ENCODE results near the gene SHISA9.
"Not testable (repeated sequence)": the region's sequence is repeated elsewhere in the genome, so short reads cannot be mapped to it uniquely, and the experiment has no call there.

SHISA9 gene

DNA sequence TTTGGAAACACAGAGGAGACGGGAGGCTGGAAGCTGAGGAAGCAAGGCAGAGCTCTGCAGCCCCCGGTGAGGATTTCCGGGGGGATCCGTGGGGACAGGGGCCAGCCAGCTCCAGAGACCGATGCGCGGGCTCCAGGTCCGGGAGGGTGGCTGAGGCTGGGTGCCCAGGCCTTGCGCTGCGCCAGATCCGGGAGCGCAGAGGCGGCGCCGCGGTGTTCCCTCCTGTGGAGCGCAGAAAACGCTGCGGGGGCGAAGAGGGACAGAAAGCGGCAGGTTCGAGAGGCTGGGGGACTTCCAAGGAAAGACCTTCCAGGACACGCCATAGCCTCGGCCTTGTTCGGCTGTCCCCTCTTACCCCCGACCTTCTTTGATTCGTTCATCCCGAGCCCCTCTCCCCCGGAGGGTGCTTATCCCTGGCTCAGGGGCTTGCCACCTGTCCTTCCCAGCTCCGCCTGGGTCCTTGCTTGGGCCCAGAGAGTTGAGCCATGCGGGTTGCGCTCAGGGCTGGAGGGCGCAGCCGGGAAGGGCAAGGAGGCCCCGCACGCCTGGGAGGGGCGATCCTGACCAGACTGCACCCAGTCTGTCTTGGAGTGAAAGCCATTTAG, 697 bp upstream of the SHISA9 start:
- DNase-seq: no peak

DNA sequence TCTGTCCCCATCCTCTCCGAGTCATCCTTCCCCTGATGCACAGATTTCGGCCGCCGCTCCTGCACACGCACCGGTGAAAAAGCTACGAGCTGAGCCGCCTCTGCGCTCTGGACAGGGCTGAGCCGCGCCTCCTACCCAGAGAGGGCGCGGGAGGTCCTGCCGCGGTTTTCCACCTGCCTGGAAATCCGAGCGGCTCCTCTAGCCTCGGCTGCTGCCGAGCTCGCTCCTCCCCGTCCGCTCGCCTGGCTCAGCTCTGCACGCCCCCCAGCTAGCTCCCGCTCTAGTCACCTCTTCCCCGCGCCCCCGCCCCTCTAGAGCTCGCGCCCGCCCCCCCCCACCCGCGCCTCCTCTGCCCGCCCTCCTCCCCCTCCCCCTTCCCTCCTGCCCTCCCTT, 198 bp upstream of the SHISA9 start:
- DNase-seq: no peak

DNA sequence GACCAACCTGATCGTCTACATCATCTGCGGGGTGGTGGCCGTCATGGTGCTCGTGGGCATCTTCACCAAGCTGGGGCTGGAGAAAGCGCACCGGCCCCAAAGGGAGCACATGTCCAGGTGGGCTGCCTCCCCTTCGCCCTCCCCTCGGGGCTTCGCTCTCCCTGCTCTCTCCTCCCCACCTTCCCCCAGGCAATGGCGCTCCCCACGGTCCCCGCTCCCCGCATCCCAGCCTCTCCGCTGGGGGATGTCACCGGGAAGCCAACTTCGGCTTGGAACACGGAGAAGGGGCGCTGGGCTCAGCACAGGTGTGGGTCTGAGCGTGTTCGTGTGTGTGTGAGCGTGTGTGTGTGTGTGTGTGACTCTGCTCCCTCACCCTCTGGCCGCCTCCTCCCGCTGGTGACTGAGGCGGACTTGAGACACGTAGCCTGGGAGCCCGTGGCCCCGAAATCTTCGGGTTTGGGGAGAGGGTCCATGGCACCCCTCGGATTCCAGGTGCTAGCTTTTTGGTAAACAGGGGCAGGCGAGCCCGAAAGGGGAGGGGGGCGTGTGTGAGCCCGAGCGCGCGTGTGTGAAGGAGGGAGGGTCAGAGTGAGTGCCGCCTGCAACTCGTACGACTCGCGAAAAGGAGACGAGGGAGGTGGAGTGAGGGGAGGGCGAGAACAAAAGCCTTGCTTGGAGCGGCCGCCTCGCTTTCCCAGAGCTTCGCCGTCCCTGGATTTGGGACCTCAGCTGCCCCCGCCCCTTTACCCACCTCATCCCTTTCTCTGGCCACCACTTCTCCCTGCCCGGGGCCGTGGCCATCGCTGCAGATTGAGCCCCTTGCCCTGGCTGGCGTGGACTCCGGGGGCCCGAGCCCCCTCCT, 1.3 kb downstream of the SHISA9 start:
- no peak for DNase-seq

DNA sequence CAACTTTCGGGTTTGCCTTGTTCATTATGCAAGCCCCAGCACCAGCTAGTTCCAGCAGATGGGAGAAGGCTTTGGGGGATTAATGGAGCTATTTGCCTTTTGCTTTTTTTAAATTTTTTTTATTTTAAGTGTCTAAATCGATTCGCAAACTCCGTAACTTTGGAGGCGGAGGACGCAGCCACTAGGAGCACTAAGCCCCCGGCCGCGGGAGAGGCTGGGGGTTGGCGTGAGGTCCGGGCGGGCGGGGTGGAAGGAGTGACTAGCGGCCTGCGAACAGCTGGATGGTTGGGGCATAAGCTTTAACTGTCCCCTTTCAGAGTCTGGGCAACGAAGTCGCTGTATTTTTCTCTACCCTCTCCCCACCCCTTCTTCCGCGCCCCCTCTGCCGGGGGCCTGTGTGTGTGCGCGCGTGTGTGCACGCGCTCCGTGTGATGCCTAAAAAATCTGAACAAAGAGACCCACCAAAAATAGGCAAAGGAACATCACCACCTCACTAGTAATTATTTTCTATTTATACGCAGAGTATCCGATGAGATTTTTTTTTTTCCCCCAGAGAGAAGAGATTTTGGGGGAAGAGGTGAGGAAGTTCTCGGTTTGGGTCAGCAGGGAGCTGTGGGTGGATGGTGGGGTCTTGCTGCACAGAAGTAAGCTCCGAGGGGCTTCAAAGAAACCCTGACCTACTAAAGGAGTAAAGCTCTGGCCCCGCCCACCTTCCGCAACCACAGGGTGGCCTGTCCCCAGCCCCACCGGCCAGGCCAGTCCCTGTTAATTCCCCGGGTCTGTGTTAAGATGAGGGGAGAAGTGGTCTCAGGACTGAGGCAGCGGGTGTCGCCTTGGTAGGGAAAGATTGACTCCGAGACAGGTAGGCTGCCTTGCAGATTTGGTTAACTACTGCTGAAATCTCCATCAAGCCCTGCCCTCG, 2.3 kb downstream of the SHISA9 start:
- no peak for DNase-seq

DNA sequence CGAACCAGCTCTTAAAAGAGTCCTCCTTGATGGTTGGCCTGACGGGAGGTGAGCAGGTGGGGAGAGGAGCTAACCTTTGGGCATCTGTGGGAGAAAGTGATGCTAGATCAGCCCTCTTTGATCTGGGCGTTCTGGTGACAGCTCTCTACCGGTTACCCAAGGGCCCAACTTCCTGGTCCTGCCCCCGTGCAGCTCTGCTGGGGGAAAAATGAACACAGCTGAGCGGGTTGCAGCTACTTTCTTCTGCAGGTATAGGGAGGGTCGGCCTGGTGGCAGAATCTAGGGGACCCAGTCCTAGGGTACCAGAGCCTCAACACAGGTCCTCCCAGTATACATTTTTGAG, 2.9 kb downstream of the SHISA9 start:
- DNase-seq: no peak

DNA sequence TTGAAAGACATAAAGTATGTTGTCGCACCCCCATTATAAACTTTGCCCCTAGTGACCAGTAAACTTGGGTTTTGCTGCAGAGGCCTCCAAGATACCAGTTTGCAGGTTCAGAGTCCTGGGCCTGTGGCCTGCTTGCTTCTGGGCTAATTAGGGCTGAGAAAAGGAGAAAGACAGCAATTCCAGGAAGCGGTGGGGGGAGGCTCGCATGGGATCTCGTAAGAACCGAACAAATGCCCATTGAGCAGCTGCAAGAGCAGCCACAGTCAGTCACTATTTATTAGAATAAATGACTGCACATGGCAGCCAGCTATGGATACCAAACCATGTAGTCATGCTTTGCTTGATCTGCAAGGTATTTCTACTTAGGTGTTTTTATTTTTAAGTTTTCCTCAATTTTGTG, 4.9 kb downstream of the SHISA9 start:
- DNase-seq: no peak

DNA sequence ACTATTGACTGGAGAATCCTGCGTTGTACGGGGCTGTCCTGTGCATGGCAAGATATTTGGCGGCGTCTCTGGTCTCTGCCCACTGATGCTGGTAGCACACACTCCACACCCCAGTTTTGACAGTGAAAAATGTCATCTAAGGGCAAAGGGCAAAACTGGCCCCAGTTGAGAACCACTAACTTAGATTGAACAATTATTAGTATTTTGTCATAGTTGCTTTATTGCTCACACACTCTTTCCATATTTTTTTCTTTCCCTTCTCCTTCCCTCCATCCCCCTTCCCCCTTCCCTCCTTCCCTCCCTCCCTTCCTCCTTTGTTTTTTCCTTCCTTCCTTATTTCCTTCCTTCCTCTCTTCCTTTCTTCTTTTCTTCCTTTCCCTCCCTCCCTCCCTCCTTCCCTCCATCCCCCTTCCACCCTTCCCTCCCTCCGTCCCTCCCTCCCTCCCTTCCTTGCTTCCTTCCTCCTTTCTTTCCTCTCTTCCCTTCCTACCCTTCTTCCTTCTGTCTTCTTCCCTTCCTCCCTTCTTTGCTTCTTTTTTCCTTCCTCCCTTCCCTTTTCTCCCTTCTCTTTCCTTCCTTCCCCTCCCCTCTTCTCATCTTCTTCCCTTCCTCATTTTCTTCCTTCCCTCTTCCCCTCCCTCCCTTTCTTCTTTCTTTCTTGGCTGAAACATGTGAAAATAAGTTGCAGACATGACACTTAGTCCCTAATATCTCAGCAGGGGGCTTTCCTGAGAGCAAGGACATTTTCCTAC, 5.5 kb downstream of the SHISA9 start:
- no peak for DNase-seq

DNA sequence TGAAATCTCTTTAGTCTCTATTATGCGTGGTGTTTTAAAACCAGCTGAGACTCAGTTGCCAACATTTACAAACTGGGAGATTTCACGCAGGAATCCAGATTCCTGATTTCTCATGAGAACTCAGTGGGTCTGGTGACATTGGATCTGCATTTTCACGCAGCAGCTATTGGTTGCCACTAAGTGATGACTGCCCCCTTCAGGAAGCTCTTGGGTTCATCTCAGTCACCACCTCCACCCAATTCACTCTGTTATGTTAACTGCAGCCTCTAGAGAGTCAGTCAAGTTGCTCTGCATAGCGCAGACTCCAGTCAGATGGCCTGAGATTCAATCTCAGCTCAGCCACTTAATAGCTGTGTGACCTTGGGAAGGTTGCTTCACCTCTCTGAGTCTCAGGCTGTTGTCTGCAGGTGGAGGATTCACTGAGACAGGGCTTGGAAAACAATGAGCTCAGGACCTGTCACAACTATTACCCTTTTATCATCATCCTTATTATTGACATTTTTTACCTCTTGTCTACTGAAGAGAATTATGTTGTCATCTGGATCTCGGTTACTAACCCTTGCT, 6.4 kb downstream of the SHISA9 start:
- no peak for DNase-seq

DNA sequence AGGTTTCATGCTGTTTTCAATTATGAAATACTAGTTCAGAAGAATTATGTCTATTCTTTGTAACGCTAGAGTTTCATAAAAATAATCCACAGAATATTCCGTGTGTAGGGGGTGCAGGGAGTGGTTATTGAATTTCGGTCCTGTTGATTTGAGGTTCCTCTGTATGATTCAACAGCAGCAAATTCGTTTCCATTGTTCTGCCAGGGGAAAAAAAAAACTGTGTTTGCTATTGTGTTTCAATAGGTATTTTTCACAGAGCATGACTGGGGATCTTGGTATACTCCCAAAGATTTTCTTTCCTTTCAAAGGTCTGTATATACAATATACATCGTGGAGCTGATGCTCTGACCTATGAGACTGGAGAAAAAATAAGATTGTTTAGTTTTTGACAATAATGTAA, 15.8 kb downstream of the SHISA9 start:
- no peak for DNase-seq

DNA sequence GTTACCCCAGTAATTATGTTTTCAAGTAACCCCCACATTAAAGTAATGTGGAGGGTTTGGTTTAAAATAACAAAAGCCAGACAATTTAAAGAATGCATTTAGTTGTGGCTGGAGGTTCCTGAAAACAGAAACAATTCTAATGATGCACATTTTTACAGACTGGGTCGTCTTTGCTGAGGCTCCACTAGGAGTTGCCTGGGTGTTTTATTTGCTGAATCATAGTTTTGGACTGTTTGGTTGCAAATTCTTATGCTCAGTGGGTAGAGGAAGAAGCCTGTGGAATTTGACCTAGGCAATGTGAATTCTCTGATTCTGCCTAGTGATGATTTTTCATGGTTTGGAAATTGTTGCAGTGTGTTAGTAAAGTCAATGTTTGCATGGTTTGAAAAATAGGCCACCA, 16.3 kb downstream of the SHISA9 start:
- no peak for DNase-seq

DNA sequence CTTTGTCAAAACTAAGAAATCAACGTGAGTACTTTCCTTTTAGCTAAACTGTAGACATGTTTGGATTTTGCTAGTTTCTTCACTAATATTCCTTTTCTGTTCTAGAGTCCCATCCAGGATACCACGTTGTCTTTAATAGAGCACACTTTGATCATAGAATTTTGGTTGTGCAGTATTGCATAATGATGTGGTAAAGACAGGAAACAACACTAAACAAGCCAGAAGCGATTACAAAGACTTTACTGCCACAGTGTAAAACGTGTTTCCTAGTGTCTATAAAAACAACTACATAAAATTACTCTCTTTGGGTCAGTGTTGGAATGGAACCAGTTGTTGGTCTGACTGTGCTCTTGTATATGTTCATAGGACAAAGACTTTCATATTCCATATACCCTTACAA, 19.3 kb downstream of the SHISA9 start:
- no peak for DNase-seq

DNA sequence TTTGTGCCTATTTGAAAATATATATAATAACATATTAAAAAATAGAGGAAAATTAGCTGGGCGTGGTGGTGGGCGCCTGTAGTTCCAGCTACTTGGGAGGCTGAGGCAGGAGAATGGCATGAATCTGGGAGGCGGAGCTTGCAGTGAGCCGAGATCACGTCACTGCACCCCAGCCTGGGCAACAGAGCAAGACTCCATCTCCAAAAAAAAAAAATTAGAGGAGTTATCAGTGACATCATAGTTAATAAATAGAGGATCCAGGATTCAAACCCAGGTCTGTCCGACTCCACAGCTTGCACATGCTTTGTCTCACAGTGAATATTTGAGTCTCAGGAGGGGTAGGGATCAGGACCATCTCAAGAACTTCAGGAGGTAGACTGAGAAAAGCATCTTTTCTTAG, 22.2 kb downstream of the SHISA9 start:
- DNase-seq: not testable (repeated sequence)

DNA sequence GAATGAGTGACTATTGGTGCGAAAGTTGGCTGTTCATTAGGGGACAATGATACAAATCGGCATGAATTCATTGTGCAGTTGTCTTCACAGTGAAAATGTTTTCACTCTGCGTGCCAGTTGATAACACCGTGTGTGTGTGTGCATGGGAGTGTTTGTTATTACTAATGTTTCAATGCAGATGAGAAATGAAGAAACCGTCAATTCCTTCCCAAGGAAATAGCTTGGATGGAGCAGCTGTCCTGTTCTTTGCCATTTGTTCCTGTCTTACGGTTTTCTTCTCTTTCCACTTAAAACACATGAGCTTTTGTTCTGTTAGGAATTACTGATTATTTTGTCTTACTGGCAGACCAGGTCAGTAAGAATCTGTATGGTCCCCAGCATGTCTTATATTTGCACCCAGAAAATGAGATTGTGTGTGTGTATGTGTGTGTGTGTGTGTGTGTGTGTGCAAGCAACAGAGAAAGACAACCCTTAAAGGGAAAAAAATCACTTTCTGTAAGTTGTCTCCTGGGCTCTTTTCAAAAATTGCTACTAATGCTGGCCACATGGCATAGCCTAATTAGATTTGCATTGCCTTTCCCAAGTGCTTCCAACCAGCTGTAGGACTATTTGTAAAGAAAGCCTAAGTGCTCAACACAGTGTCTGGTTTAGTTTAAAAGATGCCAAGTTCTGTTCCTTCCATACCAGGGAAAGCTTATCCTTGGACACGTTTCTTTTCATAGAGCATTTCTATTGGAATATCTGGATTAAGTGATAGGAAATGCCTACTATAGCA, 23.8 kb downstream of the SHISA9 start:
- no peak for DNase-seq

DNA sequence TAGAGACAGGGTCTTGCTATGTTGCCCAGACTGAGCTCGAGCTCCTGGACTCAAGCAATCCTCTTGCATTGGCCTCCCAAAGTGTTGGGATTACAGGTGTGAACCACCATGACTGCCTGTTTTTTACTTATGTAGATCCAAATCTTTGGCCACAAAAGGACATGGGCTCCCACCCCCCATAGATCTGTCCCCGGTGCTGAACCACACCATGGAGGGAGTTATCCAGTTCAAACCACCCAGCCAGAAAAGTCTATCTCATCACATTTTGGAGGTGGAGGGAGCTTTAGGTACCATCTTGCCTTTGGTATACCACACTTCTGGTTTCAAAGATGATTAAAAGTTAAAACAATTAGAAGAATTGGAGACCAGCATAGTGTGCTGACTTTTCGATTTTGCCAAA, 26.2 kb downstream of the SHISA9 start:
- no peak for DNase-seq

DNA sequence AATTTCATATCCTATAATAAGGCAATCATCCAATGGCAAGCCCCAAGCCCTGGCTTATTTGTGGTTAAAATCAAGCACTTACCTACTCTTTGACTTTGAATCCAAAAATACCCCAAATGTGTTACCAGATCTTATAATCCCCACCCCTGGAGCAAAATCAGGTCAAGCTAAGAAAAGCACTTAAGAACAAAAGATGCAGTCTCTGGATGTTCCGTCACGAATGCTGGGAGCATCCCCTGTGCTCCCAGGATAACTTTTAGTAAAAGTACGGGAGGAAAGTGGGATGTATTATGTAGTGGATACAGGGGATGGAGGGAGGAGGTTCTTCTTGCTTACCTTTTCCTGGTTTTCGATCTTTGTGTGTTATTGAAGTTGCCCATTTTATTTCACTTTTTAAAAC, 29.5 kb downstream of the SHISA9 start:
- no peak for DNase-seq

DNA sequence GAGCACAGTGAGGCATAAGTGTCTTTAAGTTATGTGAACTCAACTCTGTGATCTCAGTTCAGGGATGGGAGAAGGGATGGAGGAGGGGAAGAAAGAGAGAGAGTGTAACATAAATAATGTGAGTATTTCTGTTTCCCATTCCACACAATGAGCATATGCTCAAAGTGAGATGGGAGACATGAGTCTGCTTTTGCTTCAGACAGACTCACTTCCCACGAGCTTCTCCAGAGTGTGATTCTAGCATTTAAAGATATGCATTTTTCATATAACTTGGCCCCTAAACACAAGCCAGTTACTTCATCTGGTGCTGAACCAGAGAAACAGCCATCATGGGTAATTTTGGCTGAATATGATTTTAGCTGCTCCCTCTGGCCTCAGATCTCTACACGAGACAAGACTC, 35.0 kb downstream of the SHISA9 start:
- DNase-seq: no peak

DNA sequence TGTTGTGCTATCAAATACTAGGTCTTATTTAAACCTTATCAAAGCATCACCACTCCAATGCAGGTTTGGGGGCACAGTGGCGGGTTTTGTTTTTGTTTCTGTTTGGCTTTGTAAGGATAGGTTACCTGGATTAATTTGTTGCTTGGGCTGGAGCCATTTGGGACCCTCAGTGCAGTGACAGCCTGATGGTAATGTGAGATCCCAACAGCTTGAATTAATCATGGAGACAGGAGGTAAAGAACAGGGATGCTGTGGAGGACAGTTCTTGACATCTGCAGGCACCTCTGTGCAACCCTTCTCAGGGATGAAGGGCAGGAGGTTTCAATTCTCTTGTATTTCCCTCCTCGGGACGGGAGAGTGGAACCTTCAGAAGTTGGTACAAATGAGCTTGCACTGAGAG, 40.5 kb downstream of the SHISA9 start:
- no peak for DNase-seq

DNA sequence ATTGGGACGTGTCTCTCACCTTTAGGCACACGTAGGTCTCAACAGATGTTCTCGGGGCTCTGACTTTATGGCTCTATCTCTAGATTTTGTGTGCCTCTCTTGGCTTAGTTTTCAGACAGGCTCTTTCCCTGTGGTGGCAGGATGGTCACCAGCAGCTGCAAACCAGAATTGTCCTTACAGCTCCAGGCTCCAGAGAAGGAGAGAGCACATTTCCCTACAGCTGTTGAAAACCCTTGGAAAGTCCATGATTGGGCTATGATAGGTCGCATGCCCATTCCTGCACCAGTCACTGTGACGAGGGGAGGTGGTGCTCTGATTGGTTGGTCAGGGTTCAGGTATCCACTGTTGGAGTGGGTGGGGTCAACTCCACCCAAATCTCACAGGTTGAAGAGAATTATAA, 41.5 kb downstream of the SHISA9 start:
- DNase-seq: no peak

DNA sequence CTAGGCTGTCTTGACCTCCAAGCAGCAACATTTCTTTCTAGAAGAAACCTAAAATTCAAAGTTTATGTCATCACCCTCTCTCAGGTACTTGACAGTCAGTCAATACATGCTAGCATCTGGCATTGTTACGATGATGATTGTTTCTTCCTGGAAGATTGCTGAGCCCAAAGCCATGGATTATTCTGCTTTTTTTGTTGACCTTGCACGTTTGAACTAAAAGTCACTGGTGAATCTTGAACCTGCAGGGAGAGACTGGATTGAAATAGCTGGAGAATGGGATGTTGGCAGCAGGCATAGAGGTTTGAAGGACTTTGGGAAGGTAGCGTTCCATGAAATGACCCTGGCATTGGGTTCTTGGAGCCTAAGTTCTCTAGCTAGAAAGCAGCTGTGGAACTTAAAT, 42.9 kb downstream of the SHISA9 start:
- DNase-seq: no peak

DNA sequence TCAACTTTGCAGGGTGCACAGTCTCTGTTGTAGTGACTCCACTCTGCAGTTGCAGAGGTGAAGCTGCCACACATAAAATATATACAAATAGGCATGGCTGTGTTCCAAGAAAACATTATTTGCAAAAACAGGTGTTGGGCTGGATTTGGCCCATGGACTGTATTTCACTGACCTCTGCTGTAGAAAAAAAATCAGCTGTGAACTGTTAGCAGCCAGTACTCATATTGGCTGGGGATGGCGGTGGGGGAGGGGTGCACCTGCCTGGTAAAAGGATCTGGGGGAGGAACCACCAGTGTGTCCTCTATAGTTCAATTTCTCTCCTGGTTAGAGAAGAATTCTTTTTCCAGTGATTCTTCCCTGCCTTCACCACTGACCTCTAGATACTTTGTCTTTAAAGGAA, 50.0 kb downstream of the SHISA9 start:
- DNase-seq: no peak

DNA sequence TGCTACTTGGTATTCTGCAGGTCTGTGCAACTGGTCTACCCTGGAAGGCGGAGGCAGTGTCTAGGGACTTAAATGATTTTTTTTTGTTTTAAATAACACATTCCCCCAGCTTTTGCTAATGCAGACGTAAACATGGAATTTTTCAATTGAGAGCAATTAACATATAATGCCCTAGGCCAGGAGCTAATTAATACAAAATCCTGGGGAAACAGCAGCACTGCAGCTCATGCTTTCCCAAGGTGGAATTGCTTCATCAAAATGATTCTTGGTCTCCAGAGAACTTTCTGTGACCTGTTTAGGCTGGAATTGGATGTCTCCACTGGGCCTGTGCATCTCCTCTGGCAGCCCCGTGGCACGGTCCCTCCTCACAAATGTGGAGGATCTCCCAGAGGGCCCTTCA, 50.6 kb downstream of the SHISA9 start:
- no peak for DNase-seq

DNA sequence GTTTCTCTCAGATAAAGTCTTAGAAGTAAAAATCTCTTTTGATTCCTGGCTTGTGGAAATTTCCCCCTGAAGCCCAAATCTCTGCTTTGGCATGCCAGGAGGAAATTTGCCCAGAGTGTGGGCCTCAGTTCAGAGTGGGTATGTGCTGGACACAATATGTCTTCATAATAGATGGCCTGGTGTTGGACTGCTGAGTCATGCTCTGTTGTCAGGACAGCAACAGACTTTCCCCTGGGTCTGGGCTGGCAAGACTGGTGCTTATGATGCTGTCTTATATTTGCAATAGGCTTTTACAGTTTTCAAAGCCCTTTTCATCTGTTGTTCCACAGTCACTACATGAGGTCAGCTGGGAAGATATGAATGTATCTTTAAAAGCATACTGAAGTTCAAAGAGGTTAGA, 57.0 kb downstream of the SHISA9 start:
- no peak for DNase-seq
